Immature natural killer cell (primary cell): ENCODE measurements around the gene LAIR1. TPM values are rescaled to one million over a fixed set of nuclear protein-coding genes. Genes with fewer than 3 reads are reported as not detected.

ENCODE experiments used
- DNase-seq, 3 donors: peaks; one replicate each; pipeline ENCODE4 v3.0.0; 2022; ENCODE audit warnings: mixed read lengths in 1 of 3
- H3K27ac Mint-ChIP-seq, 6 donors: one replicate each; pipeline ENCODE4 v1.8.0; 2020; ENCODE audit warnings: mixed read lengths in 6 of 6, mild to moderate bottlenecking in 5 of 6, inconsistent platforms in 4 of 6, moderate library complexity in 3 of 6
- H3K27me3 Mint-ChIP-seq, 3 donors: one replicate each; pipeline ENCODE4 v1.8.0; 2020 to 2021; ENCODE audit warnings: low read depth in 3 of 3, mild to moderate bottlenecking in 3 of 3, mixed read lengths in 3 of 3, moderate library complexity in 3 of 3, inconsistent platforms in 1 of 3
- H3K36me3 Mint-ChIP-seq, 3 donors: one replicate each; pipeline ENCODE4 v1.8.0; 2020; ENCODE audit warnings: mixed read lengths in 3 of 3, inconsistent platforms in 2 of 3, mild to moderate bottlenecking in 2 of 3
- H3K4me1 Mint-ChIP-seq, 2 donors: one replicate each; pipeline ENCODE4 v1.8.0; 2020; ENCODE audit warnings: inconsistent platforms in 2 of 2, mild to moderate bottlenecking in 2 of 2, mixed read lengths in 2 of 2, moderate library complexity in 1 of 2
- H3K4me3 Mint-ChIP-seq, 5 donors: one replicate each; pipeline ENCODE4 v1.8.0; 2020; ENCODE audit warnings: mild to moderate bottlenecking in 5 of 5, mixed read lengths in 5 of 5, inconsistent platforms in 3 of 5, moderate library complexity in 3 of 5
- H3K9me3 Mint-ChIP-seq, 6 donors: one replicate each; pipeline ENCODE4 v1.8.0; 2020; ENCODE audit warnings: mild to moderate bottlenecking in 6 of 6, mixed read lengths in 6 of 6, inconsistent platforms in 4 of 6, moderate library complexity in 3 of 6
- polyA plus RNA-seq, 3 donors: library from polyadenylated mRNA; unstranded; fragments of 300-500 nt; fragmentation: Illumina TruSeq; gene quantifications; one replicate each; pipeline ENCODE4 v1.2.3, GENCODE V29; 2021

Gene LAIR1
- polyA plus RNA-seq, 3 donors from 2014 or later: 86.9 to 247 (median 126) TPM

- no peaks in the 10 kb centered on the region for H3K9me3 Mint-ChIP-seq
- H3K4me3 Mint-ChIP-seq: no peak overlapping the region
- peaks cover 2 to 3% (median 3%) of the 10 kb centered on the region in 3 donors for H3K27me3 Mint-ChIP-seq
- H3K27ac Mint-ChIP-seq: peak overlapping the region; percentile 19 to 88 (median 60)
- H3K4me1 Mint-ChIP-seq: peaks cover 19 to 30% of the 10 kb centered on the region in 2 donors
- peaks cover 0 to 18% (median 4%) of the 10 kb centered on the region in 3 donors for H3K36me3 Mint-ChIP-seq
- DNase-seq: no peak
These were observed 12.2 kb downstream of the LAIR1 start for GRCh38 chr19:54352546-54352945.

- Mint-ChIP-seq H3K4me3 (no peak overlapping the region), H3K36me3 (peaks cover 0 to 17% (median 4%) of the 10 kb centered on the region in 3 donors), H3K27me3 (peaks cover 3% of the 10 kb centered on the region in 3 donors), H3K4me1 (peaks cover 19 to 30% of the 10 kb centered on the region in 2 donors), H3K27ac (peak overlapping the region in 5 of 6 donors; percentile 19 to 88 (median 58)), H3K9me3 (no peaks in the 10 kb centered on the region)
- DNase-seq: no peak
These were observed 12.7 kb downstream of the LAIR1 start for GRCh38 chr19:54352041-54352440.

- Mint-ChIP-seq H3K36me3 (peaks cover 0 to 17% (median 4%) of the 10 kb centered on the region in 3 donors), H3K27ac (peak overlapping the region in 3 of 6 donors; percentile 21 to 71 (median 62)), H3K4me3 (no peak overlapping the region), H3K27me3 (peaks cover 3 to 5% (median 3%) of the 10 kb centered on the region in 3 donors), H3K4me1 (peaks cover 19 to 30% of the 10 kb centered on the region in 2 donors), H3K9me3 (no peaks in the 10 kb centered on the region)
- no peak for DNase-seq
These were observed 13.3 kb downstream of the LAIR1 start for GRCh38 chr19:54351474-54351873.

GRCh38 chr19:54345938-54346386 lies 18.8 kb downstream of the LAIR1 start:
- Mint-ChIP-seq H3K4me3 (no peak overlapping the region), H3K4me1 (peaks cover 0 to 4% of the 10 kb centered on the region in 2 donors), H3K9me3 (no peaks in the 10 kb centered on the region), H3K27me3 (peaks cover 3 to 6% (median 5%) of the 10 kb centered on the region in 3 donors), H3K36me3 (peaks cover 0 to 6% (median 0%) of the 10 kb centered on the region in 3 donors), H3K27ac (no peak overlapping the region)
- DNase-seq: no peak

GRCh38 chr19:54343868-54344267 lies 20.9 kb downstream of the LAIR1 start:
- Mint-ChIP-seq H3K4me3 (no peak overlapping the region), H3K4me1 (peaks cover 0 to 3% of the 10 kb centered on the region in 2 donors), H3K27me3 (peaks cover 3 to 7% (median 6%) of the 10 kb centered on the region in 3 donors), H3K27ac (peak overlapping the region in 1 of 6 donors; percentile 48), H3K36me3 (peaks cover 0 to 6% (median 0%) of the 10 kb centered on the region in 3 donors), H3K9me3 (no peaks in the 10 kb centered on the region)
- DNase-seq: no peak

- Mint-ChIP-seq H3K9me3 (no peaks in the 10 kb centered on the region), H3K4me1 (no peaks in the 10 kb centered on the region), H3K27ac (no peak overlapping the region), H3K4me3 (no peak overlapping the region), H3K36me3 (peaks cover 0 to 6% (median 0%) of the 10 kb centered on the region in 3 donors), H3K27me3 (peaks cover under 1 to 4% (median 3%) of the 10 kb centered on the region in 3 donors)
- DNase-seq: no peak
These were observed 23.4 kb downstream of the LAIR1 start for GRCh38 chr19:54341295-54341694.

- Mint-ChIP-seq H3K4me3 (no peak overlapping the region), H3K27ac (no peak overlapping the region), H3K9me3 (no peaks in the 10 kb centered on the region), H3K4me1 (no peaks in the 10 kb centered on the region), H3K27me3 (peaks cover 4 to 7% (median 6%) of the 10 kb centered on the region in 3 donors), H3K36me3 (peaks cover 0 to 6% (median 0%) of the 10 kb centered on the region in 3 donors)
- no peak for DNase-seq
These were observed 24.9 kb downstream of the LAIR1 start for GRCh38 chr19:54339646-54340358.

- no peak for DNase-seq
- no peak overlapping the region for H3K4me3 Mint-ChIP-seq
- no peaks in the 10 kb centered on the region for H3K4me1 Mint-ChIP-seq
- no peaks in the 10 kb centered on the region for H3K9me3 Mint-ChIP-seq
- no peak overlapping the region for H3K27ac Mint-ChIP-seq
- no peaks in the 10 kb centered on the region for H3K36me3 Mint-ChIP-seq
- peaks cover 2 to 7% (median 6%) of the 10 kb centered on the region in 3 donors for H3K27me3 Mint-ChIP-seq
These were observed 26.2 kb downstream of the LAIR1 start for GRCh38 chr19:54338521-54338920.

GRCh38 chr19:54337858-54338230 lies 26.9 kb downstream of the LAIR1 start:
- Mint-ChIP-seq H3K27ac (no peak overlapping the region), H3K36me3 (no peaks in the 10 kb centered on the region), H3K9me3 (no peaks in the 10 kb centered on the region), H3K4me3 (no peak overlapping the region), H3K4me1 (no peaks in the 10 kb centered on the region), H3K27me3 (peaks cover 2 to 7% (median 6%) of the 10 kb centered on the region in 3 donors)
- DNase-seq: no peak

GRCh38 chr19:54336893-54337857 lies 27.6 kb downstream of the LAIR1 start:
- no peak for DNase-seq
- H3K27ac Mint-ChIP-seq: no peak overlapping the region
- H3K9me3 Mint-ChIP-seq: no peaks in the 10 kb centered on the region
- no peak overlapping the region for H3K4me3 Mint-ChIP-seq
- peaks cover 2 to 7% (median 6%) of the 10 kb centered on the region in 3 donors for H3K27me3 Mint-ChIP-seq
- no peaks in the 10 kb centered on the region for H3K4me1 Mint-ChIP-seq
- H3K36me3 Mint-ChIP-seq: no peaks in the 10 kb centered on the region

GRCh38 chr19:54335979-54336892 lies 28.5 kb downstream of the LAIR1 start:
- Mint-ChIP-seq H3K36me3 (no peaks in the 10 kb centered on the region), H3K27me3 (peaks cover 2 to 7% (median 3%) of the 10 kb centered on the region in 3 donors), H3K4me3 (no peak overlapping the region), H3K9me3 (no peaks in the 10 kb centered on the region), H3K27ac (no peak overlapping the region), H3K4me1 (no peaks in the 10 kb centered on the region)
- DNase-seq: no peak

GRCh38 chr19:54335164-54335563 lies 29.6 kb downstream of the LAIR1 start:
- DNase-seq: no peak
- Mint-ChIP-seq H3K9me3 (no peaks in the 10 kb centered on the region), H3K27ac (no peak overlapping the region), H3K36me3 (no peaks in the 10 kb centered on the region), H3K27me3 (peaks cover 0 to 7% (median 3%) of the 10 kb centered on the region in 3 donors), H3K4me3 (no peak overlapping the region), H3K4me1 (no peaks in the 10 kb centered on the region)
